ENCODE results near the gene ZNF341. TPM values are rescaled to one million over a fixed set of nuclear protein-coding genes. Genes with fewer than 3 reads are reported as not detected.
"Not testable (repeated sequence)": the region's sequence is repeated elsewhere in the genome, so short reads cannot be mapped to it uniquely, and the experiment has no call there.

ZNF341 gene
- total and polyA plus RNA-seq, 3 experiments from 2014 or later, result 2.6 to 5.0 (median 4.5) TPM

DNA sequence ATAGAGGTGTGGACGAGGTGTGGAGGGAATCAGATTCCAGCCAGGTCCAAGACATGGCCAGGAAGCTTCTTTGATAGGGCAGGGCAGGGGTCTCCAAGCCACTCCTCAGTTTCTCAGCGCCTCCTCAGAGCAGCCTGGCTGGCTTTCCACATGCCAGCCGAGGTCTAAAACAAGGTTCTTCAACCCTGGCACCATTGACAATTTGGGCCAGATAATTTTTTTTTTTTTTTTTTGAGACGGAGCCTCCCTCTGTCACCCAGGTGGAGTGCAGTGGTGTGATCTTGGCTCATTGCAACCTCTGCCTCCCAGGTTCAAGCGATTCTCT, 58.0 kb downstream of the ZNF341 start:
- peaks cover 17 to 50% (median 38%) of the 10 kb centered on the region in 3 donors for H3K4me1 Mint-ChIP-seq
- H3K4me3 ChIP-seq (ENCODE audit: low read length), result no peak overlapping the region
- peaks cover 6 to 16% (median 12%) of the 10 kb centered on the region in 3 donors for H3K36me3 Mint-ChIP-seq
- H3K9me3 Mint-ChIP-seq, result no peaks in the 10 kb centered on the region
- no peaks in the 10 kb centered on the region for H3K27me3 Mint-ChIP-seq
- no peak overlapping the region for H3K27ac Mint-ChIP-seq
- no peak overlapping the region for H3K4me3 Mint-ChIP-seq
- H3K36me3 ChIP-seq (ENCODE audit: insufficient read depth, low read length), result no peaks in the 10 kb centered on the region
- DNase-seq, result no peak
- no peak overlapping the region for H3K27ac ChIP-seq (ENCODE audit: low read depth, low read length)
- H3K27me3 ChIP-seq (ENCODE audit: insufficient read depth, low read length, poor library complexity, severe bottlenecking), result no peaks in the 10 kb centered on the region
- POLR2A ChIA-PET, result interaction anchor here (0.7 kb wide), 1 partner anchor 221 kb away, joined by 6 read pairs; no protein-coding TSS in a partner anchor
- H3K9me3 ChIP-seq (ENCODE audit: low read length), result no peaks in the 10 kb centered on the region
- CTCF ChIA-PET, result no interaction called here
- H3K4me1 ChIP-seq (ENCODE audit: insufficient read depth, low read length), result peaks cover 6% of the 10 kb centered on the region

DNA sequence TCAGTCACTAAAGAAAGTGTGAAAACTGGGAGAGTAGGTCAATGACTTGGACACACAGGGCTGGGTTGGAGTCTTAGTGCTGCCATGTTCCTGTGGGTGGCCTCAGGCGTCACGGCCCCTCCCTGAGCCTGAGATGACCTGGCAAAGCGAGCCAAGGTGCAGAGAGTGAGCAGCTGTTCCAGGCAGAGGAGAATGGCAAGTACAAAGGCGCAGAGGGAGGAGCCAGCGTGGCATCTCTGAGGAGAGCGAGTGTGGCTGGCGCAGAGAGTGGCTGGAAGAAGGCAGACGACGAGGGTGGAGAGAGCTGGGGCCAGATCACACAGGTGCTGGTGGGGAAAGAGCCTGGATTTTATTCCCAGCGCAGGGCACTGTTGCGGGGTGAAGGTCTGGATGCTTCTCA, 58.8 kb downstream of the ZNF341 start:
- ChIA-PET POLR2A (no interaction called here), CTCF (no interaction called here)
- Mint-ChIP-seq H3K4me3 (no peak overlapping the region), H3K9me3 (no peaks in the 10 kb centered on the region), H3K36me3 (peaks cover 6 to 16% (median 11%) of the 10 kb centered on the region in 3 donors), H3K4me1 (peaks cover 16 to 42% (median 30%) of the 10 kb centered on the region in 3 donors), H3K27me3 (no peaks in the 10 kb centered on the region), H3K27ac (no peak overlapping the region)
- Histone ChIP-seq H3K27me3 (ENCODE audit: insufficient read depth, low read length, poor library complexity, severe bottlenecking) (no peaks in the 10 kb centered on the region), H3K4me1 (ENCODE audit: insufficient read depth, low read length) (peaks cover 6% of the 10 kb centered on the region), H3K4me3 (ENCODE audit: low read length) (no peak overlapping the region), H3K36me3 (ENCODE audit: insufficient read depth, low read length) (no peaks in the 10 kb centered on the region), H3K27ac (ENCODE audit: low read depth, low read length) (no peak overlapping the region), H3K9me3 (ENCODE audit: low read length) (no peaks in the 10 kb centered on the region)
- DNase-seq, result no peak

DNA sequence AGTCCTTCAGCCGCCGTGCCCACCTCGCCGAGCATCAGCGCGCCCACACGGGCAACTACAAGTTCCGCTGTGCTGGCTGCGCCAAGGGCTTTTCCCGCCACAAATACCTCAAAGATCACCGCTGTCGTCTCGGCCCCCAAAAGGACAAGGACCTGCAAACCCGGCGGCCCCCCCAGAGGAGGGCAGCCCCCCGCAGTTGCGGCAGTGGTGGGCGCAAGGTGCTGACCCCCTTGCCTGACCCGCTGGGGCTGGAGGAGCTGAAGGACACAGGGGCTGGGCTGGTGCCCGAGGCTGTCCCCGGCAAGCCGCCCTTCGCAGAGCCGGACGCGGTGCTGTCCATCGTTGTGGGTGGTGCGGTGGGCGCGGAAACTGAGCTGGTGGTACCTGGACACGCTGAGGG, 59.2 kb downstream of the ZNF341 start:
- Histone ChIP-seq H3K36me3 (ENCODE audit: insufficient read depth, low read length) (no peaks in the 10 kb centered on the region), H3K4me3 (ENCODE audit: low read length) (no peak overlapping the region), H3K27me3 (ENCODE audit: insufficient read depth, low read length, poor library complexity, severe bottlenecking) (no peaks in the 10 kb centered on the region), H3K27ac (ENCODE audit: low read depth, low read length) (no peak overlapping the region), H3K9me3 (ENCODE audit: low read length) (no peaks in the 10 kb centered on the region), H3K4me1 (ENCODE audit: insufficient read depth, low read length) (peaks cover 6% of the 10 kb centered on the region)
- ChIA-PET POLR2A (no interaction called here), CTCF (interaction anchor here (1.2 to 2.1 kb wide), 4 partner anchors 9 to 124 kb away, joined by 4 to 10 read pairs (median 8); partner anchors contain the start of gene CHMP4B)
- Mint-ChIP-seq H3K9me3 (no peaks in the 10 kb centered on the region), H3K4me3 (no peak overlapping the region), H3K4me1 (peaks cover 13 to 38% (median 26%) of the 10 kb centered on the region in 3 donors), H3K27ac (no peak overlapping the region), H3K36me3 (peaks cover 6 to 16% (median 11%) of the 10 kb centered on the region in 3 donors), H3K27me3 (no peaks in the 10 kb centered on the region)
- no peak for DNase-seq

DNA sequence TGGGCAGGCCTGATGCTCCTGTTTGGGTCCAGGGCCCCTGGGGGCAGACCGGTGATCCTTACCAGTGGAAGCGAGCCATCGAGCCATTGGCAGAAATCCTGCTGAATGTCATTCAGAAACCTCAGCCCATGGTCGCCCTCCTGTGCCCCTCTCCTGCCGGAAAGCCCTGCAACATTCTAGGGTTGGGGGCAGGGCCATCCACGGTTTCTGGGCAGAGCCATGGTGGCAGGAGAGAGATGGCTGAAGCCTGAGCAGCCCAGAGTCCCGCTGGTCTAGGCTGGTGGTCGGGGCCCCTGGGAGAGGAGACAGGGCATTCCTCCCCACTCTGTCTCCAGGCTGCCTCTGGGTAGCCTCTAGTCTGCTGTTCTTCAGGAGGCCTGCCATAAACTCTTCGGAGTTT, 59.7 kb downstream of the ZNF341 start:
- no peak for DNase-seq
- CTCF ChIA-PET, result interaction anchor here (1.2 to 2.1 kb wide), 10 partner anchors 9 to 338 kb away, joined by 3 to 10 read pairs (median 4); partner anchors contain the start of gene CHMP4B
- Mint-ChIP-seq H3K27me3 (no peaks in the 10 kb centered on the region), H3K4me3 (no peak overlapping the region), H3K4me1 (peaks cover 10 to 32% (median 21%) of the 10 kb centered on the region in 3 donors), H3K9me3 (no peaks in the 10 kb centered on the region), H3K36me3 (peaks cover 6 to 16% (median 11%) of the 10 kb centered on the region in 3 donors), H3K27ac (no peak overlapping the region)
- Histone ChIP-seq H3K27ac (ENCODE audit: low read depth, low read length) (no peak overlapping the region), H3K9me3 (ENCODE audit: low read length) (no peaks in the 10 kb centered on the region), H3K36me3 (ENCODE audit: insufficient read depth, low read length) (no peaks in the 10 kb centered on the region), H3K4me3 (ENCODE audit: low read length) (no peak overlapping the region), H3K4me1 (ENCODE audit: insufficient read depth, low read length) (peaks cover 6% of the 10 kb centered on the region), H3K27me3 (ENCODE audit: insufficient read depth, low read length, poor library complexity, severe bottlenecking) (no peaks in the 10 kb centered on the region)
- POLR2A ChIA-PET, result no interaction called here

DNA sequence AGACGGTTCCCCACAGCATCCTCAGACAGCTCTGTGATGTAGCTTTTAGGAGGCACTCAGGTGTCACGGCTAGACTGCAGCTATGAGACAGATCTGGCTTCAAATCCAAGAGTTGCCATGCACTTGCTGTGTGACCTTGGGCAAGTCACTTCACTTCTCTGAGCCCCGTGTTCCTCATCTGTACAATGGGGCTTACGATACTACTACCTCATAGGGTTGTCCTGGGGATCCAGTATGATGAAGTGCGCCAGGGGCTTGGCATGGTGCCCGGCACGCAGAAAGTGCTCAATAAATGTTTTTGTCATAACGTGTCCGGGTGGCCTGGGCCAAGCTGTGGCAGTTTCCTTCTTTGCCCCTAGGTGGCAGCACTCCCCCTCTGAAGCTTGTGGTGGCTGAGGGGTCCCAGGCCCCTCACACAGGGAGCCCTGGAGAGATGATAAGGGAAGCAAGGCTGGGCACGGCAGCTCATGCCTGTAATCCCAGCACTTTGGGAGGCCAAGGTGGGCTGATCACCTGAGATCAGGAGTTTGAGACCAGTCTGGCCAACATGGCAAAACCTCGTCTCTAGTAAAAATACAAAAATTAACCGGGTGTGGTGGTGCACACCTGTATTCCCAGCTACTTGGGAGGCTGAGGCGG, 60.3 kb downstream of the ZNF341 start:
- H3K36me3 ChIP-seq (ENCODE audit: insufficient read depth, low read length), result no peaks in the 10 kb centered on the region
- H3K4me1 ChIP-seq (ENCODE audit: insufficient read depth, low read length), result peaks cover 6% of the 10 kb centered on the region
- H3K27me3 ChIP-seq (ENCODE audit: insufficient read depth, low read length, poor library complexity, severe bottlenecking), result no peaks in the 10 kb centered on the region
- Mint-ChIP-seq H3K9me3 (no peaks in the 10 kb centered on the region), H3K4me3 (no peak overlapping the region), H3K4me1 (peaks cover 8 to 27% (median 18%) of the 10 kb centered on the region in 3 donors), H3K27me3 (no peaks in the 10 kb centered on the region), H3K27ac (peak overlapping the region in 1 of 8 donors; percentile 17), H3K36me3 (peaks cover 6 to 16% (median 10%) of the 10 kb centered on the region in 3 donors)
- POLR2A ChIA-PET, result no interaction called here
- no peaks in the 10 kb centered on the region for H3K9me3 ChIP-seq (ENCODE audit: low read length)
- H3K4me3 ChIP-seq (ENCODE audit: low read length), result no peak overlapping the region
- DNase-seq, result peak; percentile 20 to 67 (median 33)
- no peak overlapping the region for H3K27ac ChIP-seq (ENCODE audit: low read depth, low read length)
- CTCF ChIA-PET, result interaction anchor here (0.7 to 2.1 kb wide), 13 partner anchors 10 to 337 kb away, joined by 3 to 10 read pairs (median 4); partner anchors contain the start of gene CHMP4B

DNA sequence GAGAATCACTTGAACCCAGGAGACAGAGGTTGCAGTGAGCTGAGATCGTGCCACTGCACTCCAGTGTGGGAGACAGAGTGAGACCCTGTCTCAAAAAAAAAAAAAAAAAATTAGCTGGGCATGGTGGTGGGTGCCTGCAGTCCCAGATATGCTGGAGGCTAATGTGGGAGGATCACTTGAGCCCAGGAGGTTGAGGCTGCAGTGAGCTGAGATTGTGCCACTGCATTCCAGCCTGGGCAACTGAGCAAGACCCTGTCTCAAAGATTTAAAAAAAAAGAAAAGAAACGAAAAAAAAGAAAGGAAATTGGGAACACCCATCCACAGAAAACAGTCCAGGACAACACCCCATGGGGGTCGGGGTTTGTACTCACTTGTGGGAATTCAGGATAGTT, 60.8 kb downstream of the ZNF341 start:
- not testable (repeated sequence) for H3K4me3 ChIP-seq (ENCODE audit: low read length); H3K4me3 Mint-ChIP-seq; H3K9me3 ChIP-seq (ENCODE audit: low read length); H3K27ac Mint-ChIP-seq; H3K27me3 Mint-ChIP-seq; H3K4me1 ChIP-seq (ENCODE audit: insufficient read depth, low read length); H3K27ac ChIP-seq (ENCODE audit: low read depth, low read length); H3K36me3 ChIP-seq (ENCODE audit: insufficient read depth, low read length); H3K27me3 ChIP-seq (ENCODE audit: insufficient read depth, low read length, poor library complexity, severe bottlenecking); DNase-seq; H3K9me3 Mint-ChIP-seq
- POLR2A ChIA-PET, result interaction anchor here (0.6 kb wide), 1 partner anchor 288 kb away, joined by 3 read pairs; no protein-coding TSS in a partner anchor
- CTCF ChIA-PET, result interaction anchor here (0.7 to 2.1 kb wide), 12 partner anchors 9 to 337 kb away, joined by 3 to 10 read pairs (median 4); partner anchors contain the start of gene CHMP4B
- Mint-ChIP-seq H3K36me3 (peaks cover 6 to 16% (median 8%) of the 10 kb centered on the region in 3 donors), H3K4me1 (peaks cover 5 to 22% (median 13%) of the 10 kb centered on the region in 3 donors)

DNA sequence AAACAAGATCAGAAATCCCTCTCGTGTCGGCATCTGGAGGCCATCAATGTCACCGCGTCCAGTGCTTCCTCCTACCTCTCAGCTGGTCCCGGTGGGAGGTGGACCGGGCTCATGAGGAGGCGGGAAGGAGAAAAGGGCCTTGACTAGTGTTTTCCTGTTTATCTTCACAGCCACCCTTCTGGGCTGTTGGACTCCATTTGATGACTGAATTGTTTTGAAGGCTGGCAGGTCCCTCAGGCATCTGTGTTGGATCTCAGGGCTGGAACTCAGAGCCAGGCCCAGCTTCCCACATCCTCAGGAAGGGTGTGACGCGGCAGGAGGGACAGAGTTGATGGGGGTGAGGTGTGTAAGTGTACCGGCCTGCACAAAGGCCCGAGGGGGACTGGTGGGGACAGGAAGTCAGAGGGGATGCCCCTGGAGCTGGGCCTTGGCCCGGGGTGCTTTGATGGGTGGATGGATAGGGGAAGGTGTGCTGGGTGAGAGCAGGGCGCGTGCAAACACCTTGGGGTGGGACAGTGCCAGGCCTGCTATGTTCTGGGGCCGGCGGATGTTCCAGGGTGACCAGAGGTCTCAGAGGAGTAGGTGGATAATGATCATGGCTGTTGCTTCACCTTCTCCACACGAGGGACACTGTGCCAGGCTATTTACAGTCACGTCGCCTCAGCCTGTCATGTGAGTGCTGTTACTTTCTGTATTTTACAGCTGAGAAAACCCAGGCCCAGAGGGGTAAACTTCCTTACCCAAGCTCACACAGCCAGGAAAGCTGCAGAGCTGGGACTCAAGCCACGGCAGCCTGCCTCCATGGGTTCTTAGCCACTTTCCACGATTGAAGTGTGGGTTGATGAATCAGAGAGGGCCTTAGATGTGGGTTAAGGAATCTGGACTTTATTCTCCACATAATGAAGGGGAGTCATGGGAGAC, 61.5 kb downstream of the ZNF341 start:
- Histone ChIP-seq H3K27ac (ENCODE audit: low read depth, low read length) (no peak overlapping the region), H3K4me3 (ENCODE audit: low read length) (no peak overlapping the region), H3K4me1 (ENCODE audit: insufficient read depth, low read length) (no peaks in the 10 kb centered on the region), H3K9me3 (ENCODE audit: low read length) (no peaks in the 10 kb centered on the region), H3K27me3 (ENCODE audit: insufficient read depth, low read length, poor library complexity, severe bottlenecking) (no peaks in the 10 kb centered on the region), H3K36me3 (ENCODE audit: insufficient read depth, low read length) (no peaks in the 10 kb centered on the region)
- Mint-ChIP-seq H3K9me3 (no peaks in the 10 kb centered on the region), H3K4me3 (no peak overlapping the region), H3K27ac (peak overlapping the region in 2 of 8 donors; percentile 11 to 70), H3K4me1 (peaks cover 1 to 17% (median 8%) of the 10 kb centered on the region in 3 donors), H3K27me3 (no peaks in the 10 kb centered on the region), H3K36me3 (peaks cover 6 to 16% (median 8%) of the 10 kb centered on the region in 3 donors)
- no peak for DNase-seq
- CTCF ChIA-PET, result interaction anchor here (0.9 to 2.1 kb wide), 10 partner anchors 8 to 246 kb away, joined by 3 to 10 read pairs (median 4); partner anchors contain the start of gene CHMP4B
- POLR2A ChIA-PET, result interaction anchor here (0.6 kb wide), 1 partner anchor 287 kb away, joined by 3 read pairs; no protein-coding TSS in a partner anchor

Measured in CD8-positive, alpha-beta memory T cell (primary cell).